Measurements from ENCODE around the gene GAGE1.
"Not testable (repeated sequence)": the region's sequence is repeated elsewhere in the genome, so short reads cannot be mapped to it uniquely, and the experiment has no call there.

The GAGE1 gene

DNA sequence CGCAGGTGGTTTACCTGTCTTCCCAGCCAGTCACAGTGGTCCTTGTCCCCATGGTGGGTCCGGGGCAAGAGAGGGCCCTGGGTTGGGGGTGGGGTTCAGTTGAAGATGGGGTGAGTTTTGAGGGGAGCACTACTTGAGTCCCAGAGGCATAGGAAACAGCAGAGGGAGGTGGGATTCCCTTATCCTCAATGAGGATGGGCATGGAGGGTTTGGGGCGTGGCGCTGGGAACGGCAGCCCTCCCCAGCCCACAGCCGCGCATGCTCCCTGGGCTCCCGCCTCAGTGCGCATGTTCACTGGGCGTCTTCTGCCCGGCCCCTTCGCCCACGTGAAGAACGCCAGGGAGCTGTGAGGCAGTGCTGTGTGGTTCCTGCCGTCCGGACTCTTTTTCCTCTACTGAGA is at the start of gene GAGE1:
TSS of gene GAGE1 (plus strand) at position 301 of the 400 bp plus-strand sequence. CDS start 1,155 bp downstream, outside the sequence.
- not testable (repeated sequence) for DNase-seq (ENCODE audit: low spot score)

GRCh38 chrX:49550989-49551388 is 47.8 kb upstream of the GAGE1 start, which contains the start of gene GAGE12E:
Gene GAGE12E (plus strand): TSS chrX:49551289. CDS start chrX:49552444, 1,155 bp downstream.
- DNase-seq (ENCODE audit: low spot score), result not testable (repeated sequence)

DNA sequence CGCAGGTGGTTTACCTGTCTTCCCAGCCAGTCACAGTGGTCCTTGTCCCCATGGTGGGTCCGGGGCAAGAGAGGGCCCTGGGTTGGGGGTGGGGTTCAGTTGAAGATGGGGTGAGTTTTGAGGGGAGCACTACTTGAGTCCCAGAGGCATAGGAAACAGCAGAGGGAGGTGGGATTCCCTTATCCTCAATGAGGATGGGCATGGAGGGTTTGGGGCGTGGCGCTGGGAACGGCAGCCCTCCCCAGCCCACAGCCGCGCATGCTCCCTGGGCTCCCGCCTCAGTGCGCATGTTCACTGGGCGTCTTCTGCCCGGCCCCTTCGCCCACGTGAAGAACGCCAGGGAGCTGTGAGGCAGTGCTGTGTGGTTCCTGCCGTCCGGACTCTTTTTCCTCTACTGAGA is 38.3 kb upstream of the GAGE1 start, which contains the start of gene GAGE12F:
TSS of gene GAGE12F (plus strand) at position 301 of the 400 bp plus-strand sequence. CDS start 1,155 bp downstream, outside the sequence.
- not testable (repeated sequence) for DNase-seq (ENCODE audit: low spot score)

DNA sequence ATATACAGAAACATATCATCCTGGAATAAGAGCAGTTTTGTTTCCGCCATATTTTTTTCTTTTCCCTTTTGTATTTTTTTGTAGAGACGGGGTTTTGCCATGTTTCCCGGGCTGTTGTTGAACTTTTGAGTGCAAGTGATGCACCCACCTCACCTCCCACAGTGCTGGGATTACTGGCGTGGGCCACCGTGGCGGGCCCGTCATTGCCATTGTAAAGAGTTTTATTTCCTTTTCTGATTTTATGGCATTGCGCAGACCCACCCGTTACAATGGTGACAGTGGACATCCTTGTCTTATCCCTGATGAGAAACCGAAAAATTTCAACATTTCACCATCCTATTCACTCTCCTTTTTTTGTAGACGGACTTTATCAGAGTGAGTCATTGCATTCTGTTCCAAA is 30.1 kb upstream of the GAGE1 start:
- DNase-seq (ENCODE audit: low spot score), result not testable (repeated sequence)

DNA sequence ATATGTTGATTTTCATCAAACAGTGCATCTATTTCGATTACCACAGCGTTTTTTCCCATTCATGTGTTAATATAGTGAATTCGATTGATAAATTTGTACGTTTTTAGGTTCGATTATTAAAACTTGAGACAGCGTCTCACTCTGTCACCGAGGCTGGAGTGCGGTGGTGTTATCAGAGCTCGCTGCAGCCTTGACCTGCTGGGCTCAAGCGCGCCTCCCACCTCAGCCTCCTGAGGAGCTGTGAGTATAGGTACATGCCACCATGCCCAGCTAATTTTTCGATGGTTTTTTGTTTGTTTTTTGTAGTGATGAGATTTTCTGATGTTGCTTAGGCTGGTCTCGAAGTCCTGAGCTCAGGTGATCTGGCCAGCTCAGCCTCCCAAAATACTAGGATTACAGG is 29.7 kb upstream of the GAGE1 start:
- DNase-seq (ENCODE audit: low spot score), result not testable (repeated sequence)

DNA sequence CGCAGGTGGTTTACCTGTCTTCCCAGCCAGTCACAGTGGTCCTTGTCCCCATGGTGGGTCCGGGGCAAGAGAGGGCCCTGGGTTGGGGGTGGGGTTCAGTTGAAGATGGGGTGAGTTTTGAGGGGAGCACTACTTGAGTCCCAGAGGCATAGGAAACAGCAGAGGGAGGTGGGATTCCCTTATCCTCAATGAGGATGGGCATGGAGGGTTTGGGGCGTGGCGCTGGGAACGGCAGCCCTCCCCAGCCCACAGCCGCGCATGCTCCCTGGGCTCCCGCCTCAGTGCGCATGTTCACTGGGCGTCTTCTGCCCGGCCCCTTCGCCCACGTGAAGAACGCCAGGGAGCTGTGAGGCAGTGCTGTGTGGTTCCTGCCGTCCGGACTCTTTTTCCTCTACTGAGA is 28.7 kb upstream of the GAGE1 start, which contains the start of gene GAGE12G:
TSS of gene GAGE12G (plus strand) at position 301 of the 400 bp plus-strand sequence. CDS start 1,155 bp downstream, outside the sequence.
- DNase-seq (ENCODE audit: low spot score), result not testable (repeated sequence)

DNA sequence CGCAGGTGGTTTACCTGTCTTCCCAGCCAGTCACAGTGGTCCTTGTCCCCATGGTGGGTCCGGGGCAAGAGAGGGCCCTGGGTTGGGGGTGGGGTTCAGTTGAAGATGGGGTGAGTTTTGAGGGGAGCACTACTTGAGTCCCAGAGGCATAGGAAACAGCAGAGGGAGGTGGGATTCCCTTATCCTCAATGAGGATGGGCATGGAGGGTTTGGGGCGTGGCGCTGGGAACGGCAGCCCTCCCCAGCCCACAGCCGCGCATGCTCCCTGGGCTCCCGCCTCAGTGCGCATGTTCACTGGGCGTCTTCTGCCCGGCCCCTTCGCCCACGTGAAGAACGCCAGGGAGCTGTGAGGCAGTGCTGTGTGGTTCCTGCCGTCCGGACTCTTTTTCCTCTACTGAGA is 19.2 kb upstream of the GAGE1 start, which contains the start of gene GAGE12H:
TSS of gene GAGE12H (plus strand) at position 301 of the 400 bp plus-strand sequence. CDS start 1,155 bp downstream, outside the sequence.
- DNase-seq (ENCODE audit: low spot score), result not testable (repeated sequence)

DNA sequence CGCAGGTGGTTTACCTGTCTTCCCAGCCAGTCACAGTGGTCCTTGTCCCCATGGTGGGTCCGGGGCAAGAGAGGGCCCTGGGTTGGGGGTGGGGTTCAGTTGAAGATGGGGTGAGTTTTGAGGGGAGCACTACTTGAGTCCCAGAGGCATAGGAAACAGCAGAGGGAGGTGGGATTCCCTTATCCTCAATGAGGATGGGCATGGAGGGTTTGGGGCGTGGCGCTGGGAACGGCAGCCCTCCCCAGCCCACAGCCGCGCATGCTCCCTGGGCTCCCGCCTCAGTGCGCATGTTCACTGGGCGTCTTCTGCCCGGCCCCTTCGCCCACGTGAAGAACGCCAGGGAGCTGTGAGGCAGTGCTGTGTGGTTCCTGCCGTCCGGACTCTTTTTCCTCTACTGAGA is 9.6 kb upstream of the GAGE1 start, which contains the start of gene GAGE2A:
TSS of gene GAGE2A (plus strand) at position 301 of the 400 bp plus-strand sequence. CDS start 1,155 bp downstream, outside the sequence.
- not testable (repeated sequence) for DNase-seq (ENCODE audit: low spot score)

DNA sequence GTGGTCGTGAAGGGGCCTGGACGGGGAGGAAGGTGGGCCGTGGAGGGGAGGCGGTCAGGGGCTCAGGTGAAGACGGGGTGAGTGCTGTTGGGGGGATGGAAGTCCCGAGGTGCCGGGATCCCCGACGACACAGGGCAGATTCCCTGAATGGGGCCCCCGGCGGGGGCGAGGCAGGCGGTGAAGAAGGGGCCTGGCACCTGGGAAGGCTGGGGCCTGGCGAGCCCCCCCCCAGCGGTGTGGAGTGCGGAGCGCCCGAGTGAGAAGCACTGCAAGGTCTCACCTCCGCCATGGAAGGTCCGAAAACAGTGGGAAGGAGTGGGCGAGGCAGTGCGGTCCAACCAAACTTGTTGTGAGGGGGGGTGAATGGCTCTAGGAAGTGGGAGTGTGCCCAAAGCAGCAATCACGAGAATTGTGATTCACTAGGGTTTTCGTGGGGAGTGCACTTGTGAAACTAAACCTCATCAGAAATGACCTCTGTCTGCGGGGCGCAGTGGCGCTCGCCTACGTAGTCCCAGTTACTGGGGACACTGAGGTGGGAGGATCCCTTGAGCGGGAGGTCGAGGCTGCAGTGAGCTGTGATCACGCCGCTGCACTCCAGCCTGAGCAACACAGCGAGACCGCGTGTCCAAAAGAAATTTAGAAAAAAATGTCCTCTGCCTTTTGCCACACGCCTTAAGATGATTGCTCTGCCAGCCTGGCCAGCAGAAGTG is 8.9 kb upstream of the GAGE1 start:
- DNase-seq (ENCODE audit: low spot score), result not testable (repeated sequence)

DNA sequence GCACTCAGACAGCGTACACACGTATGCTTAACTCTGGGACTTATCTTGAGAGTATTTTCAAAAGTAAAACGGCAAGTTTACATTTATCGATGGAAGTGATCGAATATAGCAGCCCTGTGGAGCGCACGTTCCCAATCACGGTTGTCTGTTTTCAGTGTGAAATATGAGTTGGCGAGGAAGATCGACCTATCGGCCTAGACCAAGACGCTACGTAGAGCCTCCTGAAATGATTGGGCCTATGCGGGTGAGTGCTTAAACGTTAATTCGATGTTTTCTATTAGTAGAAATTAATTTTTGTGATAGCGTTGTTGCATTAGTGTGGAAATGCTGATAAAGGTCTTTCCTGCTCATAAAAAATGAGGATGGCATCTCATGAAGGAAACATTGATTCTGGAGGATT is 8.3 kb upstream of the GAGE1 start:
- not testable (repeated sequence) for DNase-seq (ENCODE audit: low spot score)

DNA sequence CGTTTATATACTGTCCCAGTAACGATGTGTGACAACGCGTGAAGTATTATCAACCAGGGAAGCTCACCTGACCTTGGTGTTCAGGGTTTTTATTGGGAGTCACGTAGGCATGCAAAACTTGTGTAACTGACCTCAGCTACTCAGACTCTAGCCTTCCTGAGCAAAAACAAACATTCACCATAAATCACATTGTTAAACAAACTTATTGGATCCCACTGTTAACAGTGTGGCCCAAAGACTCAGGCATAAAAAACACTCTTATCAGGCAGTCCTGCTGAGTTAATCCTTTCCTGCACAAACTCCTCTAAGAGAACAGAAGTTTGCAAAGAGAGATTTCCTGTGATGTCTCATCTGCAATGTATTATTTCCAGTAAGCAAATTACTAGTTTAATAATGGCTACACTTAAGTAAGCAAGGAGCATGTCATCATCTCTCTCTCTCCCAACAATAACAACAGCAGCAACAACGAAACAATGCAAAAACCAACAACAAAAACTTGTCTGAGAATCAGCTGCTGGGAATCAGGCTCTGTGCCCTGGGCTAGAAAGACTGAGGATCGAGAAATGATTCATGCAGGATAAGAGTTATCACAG is 12.0 kb downstream of the GAGE1 start:
- no peak for DNase-seq (ENCODE audit: low spot score)

DNA sequence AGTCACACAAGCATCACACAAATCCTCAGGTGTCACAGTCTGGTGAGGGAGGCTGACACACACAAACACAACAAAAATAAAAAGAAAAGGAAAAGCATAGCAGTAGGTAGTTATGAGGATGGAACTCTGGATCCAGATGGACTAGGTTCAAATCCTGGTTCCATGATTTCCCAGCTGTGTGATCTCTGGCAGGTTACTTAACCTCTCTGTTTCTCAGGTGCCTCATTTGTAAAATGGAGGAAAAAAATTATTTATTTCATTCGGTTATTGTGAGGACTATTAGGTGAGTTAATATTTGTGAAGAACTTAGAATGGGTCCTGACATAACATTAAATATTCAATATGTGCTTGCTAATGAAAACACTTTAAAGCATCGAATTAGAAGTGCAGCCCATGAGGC is 19.8 kb downstream of the GAGE1 start:
- no peak for DNase-seq (ENCODE audit: low spot score)

DNA sequence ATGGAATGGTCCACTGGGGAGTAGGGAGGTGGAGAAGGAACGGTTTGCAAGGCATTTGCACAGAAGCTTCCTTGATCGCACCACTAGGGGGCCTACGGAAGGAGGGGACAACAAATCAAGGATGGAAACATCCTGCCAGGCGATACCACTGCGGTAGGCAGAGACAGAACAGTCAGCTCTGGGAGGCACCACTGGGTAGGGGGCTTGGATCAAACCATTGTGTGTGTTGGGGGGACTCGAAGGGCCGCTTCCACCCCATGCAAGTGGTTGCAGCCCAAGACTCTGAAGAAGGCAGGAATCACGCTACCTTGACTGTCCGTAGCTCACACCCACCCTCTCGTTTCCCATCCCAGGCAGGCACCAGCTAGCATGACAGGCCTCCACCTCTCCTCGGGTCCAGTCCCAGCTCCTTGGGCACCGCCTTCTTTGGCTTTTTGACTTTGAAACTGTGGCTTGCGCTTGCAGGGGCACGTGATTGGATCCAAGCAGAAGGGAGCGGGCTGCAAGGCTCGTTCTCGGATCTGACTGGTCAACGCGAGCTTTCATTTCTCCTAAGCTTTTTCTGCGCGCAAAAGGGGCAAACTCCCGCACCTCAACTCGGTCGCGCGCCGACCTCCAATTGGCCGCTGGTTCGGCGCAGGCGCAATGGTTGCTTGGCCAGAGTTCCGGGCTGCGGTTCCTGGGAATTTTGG is 28.4 kb downstream of the GAGE1 start:
- DNase-seq (ENCODE audit: low spot score), result peak; percentile 6

DNA sequence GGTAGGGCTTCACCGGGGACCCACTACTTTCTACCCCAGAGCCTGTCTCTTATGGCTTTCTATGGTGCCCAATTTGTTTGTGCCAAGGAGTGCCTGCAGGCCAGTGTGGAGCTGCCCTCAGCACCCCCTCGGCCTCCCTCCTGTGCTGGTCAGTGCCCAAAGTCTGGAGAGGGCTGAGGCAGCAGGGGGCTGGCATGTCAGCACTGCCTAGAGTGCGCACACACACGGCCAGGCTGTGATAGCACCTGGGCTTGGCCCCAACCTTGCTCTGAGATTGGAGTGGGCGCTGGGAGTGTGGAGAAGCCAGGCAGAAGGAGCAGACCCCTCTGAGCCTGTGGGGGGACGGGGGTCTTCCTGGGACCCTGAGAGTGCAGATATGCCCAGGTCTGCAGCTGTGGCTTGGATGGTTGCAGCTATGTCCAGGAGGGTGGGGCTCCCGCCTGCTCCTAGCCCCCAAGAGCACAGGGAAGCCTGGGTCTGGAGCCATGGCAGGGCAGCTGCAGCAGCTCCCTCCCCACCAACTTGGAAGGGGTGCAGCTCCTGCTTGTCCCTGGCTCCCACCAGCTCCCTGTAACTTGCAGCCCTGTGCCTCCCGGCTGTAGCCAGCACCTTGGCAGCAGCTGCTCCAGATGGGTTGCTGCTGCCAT is 46.3 kb downstream of the GAGE1 start:
- no peak for DNase-seq (ENCODE audit: low spot score)

DNA sequence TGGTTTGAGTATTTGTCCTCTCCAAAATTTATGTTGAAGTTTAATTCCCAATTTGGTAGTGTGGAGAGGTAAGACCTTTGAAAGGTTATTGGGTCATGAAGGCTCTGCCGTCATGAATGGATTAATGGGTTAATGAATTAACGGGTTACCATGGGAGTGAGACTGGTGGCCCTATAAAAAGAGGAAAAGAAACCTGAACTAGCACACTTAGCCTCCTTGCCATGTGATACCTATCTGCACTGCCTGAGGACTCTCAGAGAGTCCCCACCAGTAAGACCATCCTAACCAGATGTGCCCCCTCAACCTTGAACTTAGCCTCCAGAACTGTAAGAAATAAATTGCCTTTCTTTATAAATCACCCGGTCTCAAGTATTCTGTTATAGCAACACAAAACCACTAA is 57.7 kb downstream of the GAGE1 start:
- DNase-seq (ENCODE audit: low spot score), result no peak

Measured in hematopoietic multipotent progenitor cell treated with erythropoietin and hydrocortisone succinate and interleukin-3 and kit ligand, for 15 days (in vitro differentiated cells).